Measurements from ENCODE around the gene ARHGEF11.

ARHGEF11 gene

DNA sequence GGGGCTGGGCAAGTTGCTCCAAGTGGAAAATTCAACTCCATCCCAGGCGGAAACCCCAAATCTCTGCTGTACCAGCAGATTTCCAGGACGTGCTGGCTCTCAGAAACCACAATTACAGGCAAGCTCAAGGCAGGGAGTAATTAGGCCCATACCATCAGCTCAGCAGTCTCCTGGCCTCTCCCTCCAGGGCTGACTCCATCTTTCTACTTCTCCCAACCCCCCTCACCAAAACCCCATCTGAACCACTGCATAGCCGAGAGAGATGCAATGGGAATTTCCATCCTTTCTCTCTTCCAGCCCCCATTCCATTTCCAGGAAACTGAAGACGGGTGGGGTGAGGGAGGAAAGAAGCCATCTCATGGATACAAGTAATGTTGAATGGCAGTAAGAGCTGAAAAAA, 41.2 kb downstream of the ARHGEF11 start:
- Histone ChIP-seq H3K9ac (ENCODE audit: low read length) (no peak overlapping the region), H3K27me3 (ENCODE audit: control insufficient read depth, insufficient read depth, low read length) (no peaks in the 10 kb centered on the region), H3K36me3 (ENCODE audit: control insufficient read depth, insufficient read depth, low read length) (no peaks in the 10 kb centered on the region), H3K4me3 (ENCODE audit: low read depth, low read length) (no peak overlapping the region), H3K27ac (ENCODE audit: low read depth, low read length) (no peak overlapping the region), H3K4me1 (ENCODE audit: control insufficient read depth, insufficient read depth, low read length) (peaks cover 38% of the 10 kb centered on the region), H3K9me3 (ENCODE audit: control insufficient read depth, insufficient read depth, low read depth, low read length) (no peaks in the 10 kb centered on the region)

DNA sequence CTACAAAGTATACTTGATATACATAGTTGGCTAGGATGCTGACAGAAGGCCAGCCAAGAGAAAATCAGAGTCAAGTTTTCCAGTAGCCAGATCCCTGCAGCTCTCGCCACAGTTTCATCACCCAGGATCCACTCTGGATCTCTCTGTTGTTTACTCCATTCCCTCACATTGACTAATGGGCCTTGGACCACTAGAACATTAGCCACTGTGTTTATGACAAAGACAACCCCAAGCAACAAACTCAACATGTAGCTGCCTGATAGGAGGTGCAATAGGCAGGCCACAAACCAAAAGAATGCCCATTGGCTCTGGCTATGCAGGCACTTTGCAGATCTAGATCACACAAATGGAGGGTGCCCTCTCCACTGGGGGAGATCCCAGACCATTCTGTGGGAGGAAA, 44.2 kb downstream of the ARHGEF11 start:
- Histone ChIP-seq H3K4me1 (ENCODE audit: control insufficient read depth, insufficient read depth, low read length) (peaks cover 45% of the 10 kb centered on the region), H3K36me3 (ENCODE audit: control insufficient read depth, insufficient read depth, low read length) (no peaks in the 10 kb centered on the region), H3K27me3 (ENCODE audit: control insufficient read depth, insufficient read depth, low read length) (no peaks in the 10 kb centered on the region), H3K9me3 (ENCODE audit: control insufficient read depth, insufficient read depth, low read depth, low read length) (no peaks in the 10 kb centered on the region), H3K4me3 (ENCODE audit: low read depth, low read length) (no peak overlapping the region), H3K27ac (ENCODE audit: low read depth, low read length) (no peak overlapping the region), H3K9ac (ENCODE audit: low read length) (no peak overlapping the region)

DNA sequence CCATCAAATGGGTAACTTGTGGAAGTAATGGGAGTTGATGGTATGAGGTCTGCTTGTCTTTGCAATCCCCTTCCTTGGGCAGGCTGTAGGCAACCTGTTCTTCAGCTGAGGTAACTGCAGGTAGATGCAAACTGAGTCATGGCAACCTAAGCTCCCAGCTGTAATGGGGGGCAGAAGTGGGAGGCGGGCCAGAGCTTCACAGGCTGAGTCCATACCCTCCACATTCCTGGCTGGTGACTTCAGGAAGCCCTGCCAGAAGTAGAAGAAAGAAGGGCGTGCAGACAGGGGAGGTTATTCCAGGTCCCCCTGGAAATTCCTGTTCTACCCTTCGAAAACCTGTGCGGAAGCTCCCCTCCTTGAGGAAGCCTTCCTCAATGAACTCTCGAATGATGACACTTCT, 44.9 kb downstream of the ARHGEF11 start:
- Histone ChIP-seq H3K9ac (ENCODE audit: low read length) (no peak overlapping the region), H3K9me3 (ENCODE audit: control insufficient read depth, insufficient read depth, low read depth, low read length) (no peaks in the 10 kb centered on the region), H3K4me3 (ENCODE audit: low read depth, low read length) (no peak overlapping the region), H3K36me3 (ENCODE audit: control insufficient read depth, insufficient read depth, low read length) (no peaks in the 10 kb centered on the region), H3K27ac (ENCODE audit: low read depth, low read length) (no peak overlapping the region), H3K4me1 (ENCODE audit: control insufficient read depth, insufficient read depth, low read length) (peaks cover 45% of the 10 kb centered on the region), H3K27me3 (ENCODE audit: control insufficient read depth, insufficient read depth, low read length) (no peaks in the 10 kb centered on the region)

DNA sequence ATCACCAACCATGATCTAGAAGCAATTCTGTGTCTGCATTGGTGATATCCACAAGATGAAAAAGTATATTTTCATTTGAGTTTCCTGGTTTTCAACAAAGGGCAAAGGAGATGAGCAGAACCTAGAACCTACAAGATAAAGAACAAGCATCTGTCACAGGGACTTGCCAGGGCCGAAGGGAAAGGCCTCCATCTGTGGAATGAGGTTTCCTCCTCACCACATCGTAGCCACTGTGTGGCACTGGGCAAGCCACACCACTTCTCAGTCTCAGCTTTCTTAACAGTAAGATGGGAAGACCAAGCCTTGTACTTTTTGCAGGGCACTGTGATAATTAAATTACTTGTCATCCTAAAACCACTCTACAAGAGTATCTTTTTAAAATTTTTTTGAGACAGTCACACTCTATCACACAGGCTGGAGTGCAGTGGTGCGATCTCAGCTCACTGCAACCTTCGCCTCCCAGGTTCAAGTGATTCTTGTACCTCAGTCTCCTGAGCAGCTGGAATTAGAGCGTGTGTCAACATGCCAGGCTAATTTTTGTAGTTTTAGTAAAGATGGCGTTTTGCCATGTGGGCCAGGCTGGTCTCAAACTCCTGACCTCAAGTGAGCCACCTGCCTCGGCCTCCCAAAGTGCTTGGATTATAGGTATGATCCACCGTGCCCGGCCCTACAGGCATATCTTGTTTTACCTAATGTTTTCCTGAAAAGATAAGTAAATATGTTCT, 45.8 kb downstream of the ARHGEF11 start:
- Histone ChIP-seq H3K4me1 (ENCODE audit: control insufficient read depth, insufficient read depth, low read length) (peaks cover 39% of the 10 kb centered on the region), H3K36me3 (ENCODE audit: control insufficient read depth, insufficient read depth, low read length) (no peaks in the 10 kb centered on the region), H3K4me3 (ENCODE audit: low read depth, low read length) (no peak overlapping the region), H3K9ac (ENCODE audit: low read length) (no peak overlapping the region), H3K27ac (ENCODE audit: low read depth, low read length) (no peak overlapping the region), H3K27me3 (ENCODE audit: control insufficient read depth, insufficient read depth, low read length) (no peaks in the 10 kb centered on the region), H3K9me3 (ENCODE audit: control insufficient read depth, insufficient read depth, low read depth, low read length) (no peaks in the 10 kb centered on the region)

DNA sequence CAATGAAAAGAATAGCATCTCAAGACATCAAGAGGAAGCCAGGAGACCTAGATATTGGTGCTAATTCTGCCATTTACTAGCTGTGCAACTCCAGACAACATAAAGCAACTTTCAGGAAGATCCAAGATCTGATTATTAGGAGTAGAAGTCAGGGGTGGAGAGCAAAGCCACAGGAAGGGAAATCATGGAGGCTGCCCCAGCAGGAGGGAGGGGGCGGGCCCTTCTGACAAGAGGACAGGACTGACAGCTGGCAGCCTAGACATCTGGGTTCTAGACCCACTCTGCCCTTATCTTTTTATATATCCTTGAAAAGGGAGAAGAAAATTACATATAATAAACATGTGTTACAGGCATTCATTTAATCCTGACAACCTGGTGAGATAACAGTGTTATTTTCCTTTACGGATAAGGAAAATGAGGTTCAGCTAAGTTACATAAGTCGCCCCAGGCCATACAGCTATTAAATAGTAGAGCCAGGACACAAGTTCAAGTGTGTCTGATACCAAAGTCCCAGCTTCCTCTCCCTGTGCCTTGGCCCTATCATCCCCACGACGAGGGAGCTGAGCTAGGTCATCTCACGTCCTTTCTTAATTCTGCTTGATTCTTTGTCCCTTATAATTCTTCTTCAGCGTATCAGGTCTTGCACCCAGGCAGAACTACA, 46.6 kb downstream of the ARHGEF11 start:
- Histone ChIP-seq H3K9ac (ENCODE audit: low read length) (no peak overlapping the region), H3K27me3 (ENCODE audit: control insufficient read depth, insufficient read depth, low read length) (no peaks in the 10 kb centered on the region), H3K9me3 (ENCODE audit: control insufficient read depth, insufficient read depth, low read depth, low read length) (no peaks in the 10 kb centered on the region), H3K4me1 (ENCODE audit: control insufficient read depth, insufficient read depth, low read length) (peaks cover 32% of the 10 kb centered on the region), H3K27ac (ENCODE audit: low read depth, low read length) (no peak overlapping the region), H3K4me3 (ENCODE audit: low read depth, low read length) (no peak overlapping the region), H3K36me3 (ENCODE audit: control insufficient read depth, insufficient read depth, low read length) (no peaks in the 10 kb centered on the region)

DNA sequence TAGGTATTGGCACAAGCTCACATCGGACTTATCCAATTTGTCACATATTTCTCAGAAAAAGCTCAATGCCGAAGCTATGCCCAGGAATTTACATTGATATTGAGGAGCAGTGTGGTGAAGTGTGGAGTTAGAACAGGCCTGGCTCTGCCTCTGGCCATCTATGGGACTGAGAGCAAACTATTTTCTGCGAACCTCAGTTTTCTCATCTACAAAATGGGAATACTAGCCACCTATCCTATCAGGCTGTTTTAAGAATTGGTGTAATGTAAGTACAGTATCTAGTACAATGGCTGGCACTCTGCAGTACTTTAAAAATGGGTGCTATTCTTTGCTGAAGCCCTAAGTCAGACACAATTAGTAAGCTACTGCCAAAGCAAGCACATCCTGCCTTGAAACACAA, 47.2 kb downstream of the ARHGEF11 start:
- Histone ChIP-seq H3K9ac (ENCODE audit: low read length) (no peak overlapping the region), H3K36me3 (ENCODE audit: control insufficient read depth, insufficient read depth, low read length) (no peaks in the 10 kb centered on the region), H3K27ac (ENCODE audit: low read depth, low read length) (no peak overlapping the region), H3K4me1 (ENCODE audit: control insufficient read depth, insufficient read depth, low read length) (peaks cover 25% of the 10 kb centered on the region), H3K9me3 (ENCODE audit: control insufficient read depth, insufficient read depth, low read depth, low read length) (no peaks in the 10 kb centered on the region), H3K4me3 (ENCODE audit: low read depth, low read length) (no peak overlapping the region), H3K27me3 (ENCODE audit: control insufficient read depth, insufficient read depth, low read length) (no peaks in the 10 kb centered on the region)

DNA sequence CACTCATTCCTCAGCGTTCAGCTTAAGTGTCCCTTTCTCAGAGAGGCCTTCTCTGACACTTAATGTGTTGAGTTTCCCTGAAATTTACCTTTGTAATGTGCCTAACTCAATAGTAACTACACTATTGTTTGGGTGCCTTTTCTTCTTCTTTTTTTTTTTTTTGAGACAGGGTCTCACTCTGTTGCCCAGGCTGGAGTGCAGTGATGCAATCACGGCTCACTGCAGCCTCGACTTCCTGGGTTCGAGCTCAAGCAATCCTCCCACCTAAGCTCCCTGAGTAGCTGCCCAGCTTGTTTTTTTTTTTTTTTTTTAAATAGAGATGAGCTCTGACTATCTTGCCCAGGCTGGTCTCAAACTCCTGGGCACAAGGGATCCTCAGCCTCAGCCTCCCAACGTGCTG, 50.1 kb downstream of the ARHGEF11 start:
- no peak overlapping the region for H3K4me3 ChIP-seq (ENCODE audit: low read depth, low read length)
- peaks cover 14% of the 10 kb centered on the region for H3K4me1 ChIP-seq (ENCODE audit: control insufficient read depth, insufficient read depth, low read length)
- peaks cover 7% of the 10 kb centered on the region; the same call in 1 of the 2 replicates for H3K36me3 ChIP-seq (ENCODE audit: control insufficient read depth, insufficient read depth, low read length)
- H3K27ac ChIP-seq (ENCODE audit: low read depth, low read length), result no peak overlapping the region
- H3K9ac ChIP-seq (ENCODE audit: low read length), result no peak overlapping the region
- H3K27me3 ChIP-seq (ENCODE audit: control insufficient read depth, insufficient read depth, low read length), result no peaks in the 10 kb centered on the region
- H3K9me3 ChIP-seq (ENCODE audit: control insufficient read depth, insufficient read depth, low read depth, low read length), result no peaks in the 10 kb centered on the region

DNA sequence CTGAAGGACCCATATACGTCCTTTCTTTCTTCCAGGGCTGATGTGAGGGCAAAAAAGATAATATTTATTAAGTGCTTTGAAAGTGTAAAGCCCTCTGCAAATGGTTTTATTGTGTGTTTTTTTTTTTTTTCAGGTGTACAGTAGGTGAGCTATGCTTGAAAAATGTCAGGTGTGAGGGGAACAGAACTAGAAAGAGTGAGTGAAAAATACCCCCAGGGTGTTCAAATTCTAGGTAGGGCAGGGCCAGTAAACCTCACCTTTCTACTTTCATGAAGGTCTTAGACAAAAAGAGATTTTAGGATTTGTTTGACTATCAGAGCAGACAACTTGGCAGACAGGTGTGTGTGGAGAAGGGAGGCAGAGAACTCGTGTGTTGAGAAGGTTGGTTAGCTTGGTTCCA, 51.3 kb downstream of the ARHGEF11 start:
- peaks cover 14% of the 10 kb centered on the region for H3K4me1 ChIP-seq (ENCODE audit: control insufficient read depth, insufficient read depth, low read length)
- no peak overlapping the region for H3K27ac ChIP-seq (ENCODE audit: low read depth, low read length)
- no peaks in the 10 kb centered on the region for H3K27me3 ChIP-seq (ENCODE audit: control insufficient read depth, insufficient read depth, low read length)
- H3K4me3 ChIP-seq (ENCODE audit: low read depth, low read length), result no peak overlapping the region
- peaks cover 7% of the 10 kb centered on the region; the same call in 1 of the 2 replicates for H3K36me3 ChIP-seq (ENCODE audit: control insufficient read depth, insufficient read depth, low read length)
- H3K9me3 ChIP-seq (ENCODE audit: control insufficient read depth, insufficient read depth, low read depth, low read length), result no peaks in the 10 kb centered on the region
- H3K9ac ChIP-seq (ENCODE audit: low read length), result no peak overlapping the region

DNA sequence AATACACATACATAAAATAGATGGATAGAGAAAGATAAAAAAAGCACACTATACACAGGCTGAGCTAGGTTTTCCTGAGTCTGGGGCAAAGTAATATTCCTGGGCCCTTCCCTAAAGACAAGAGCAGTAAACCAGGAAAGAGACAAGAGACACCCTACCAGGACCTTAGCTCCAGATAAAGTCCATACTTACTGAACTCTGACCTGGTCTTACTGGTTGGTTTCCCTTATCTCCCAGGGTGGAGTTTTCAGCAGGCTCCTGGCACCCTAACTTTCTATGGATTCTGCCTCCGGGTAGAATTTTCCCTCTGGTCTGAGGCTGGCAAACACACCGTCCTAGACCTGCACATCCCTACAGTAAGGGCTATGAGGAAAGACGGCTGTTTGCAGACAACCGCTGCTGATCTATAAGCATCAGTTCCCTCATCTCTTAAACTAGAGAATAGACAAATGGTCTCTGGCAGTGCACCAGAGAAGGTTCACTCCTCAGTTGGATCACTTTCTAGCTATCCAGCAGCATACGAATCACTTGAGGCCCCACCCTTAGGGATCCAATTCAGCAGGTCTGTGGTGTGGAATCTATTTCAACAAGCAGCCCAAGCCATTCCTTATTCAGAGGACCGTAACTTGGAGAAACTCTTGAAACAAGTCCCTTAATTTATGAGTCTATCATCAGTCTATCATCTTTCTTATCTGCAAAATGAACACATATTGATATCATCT, 52.0 kb downstream of the ARHGEF11 start:
- H3K4me1 ChIP-seq (ENCODE audit: control insufficient read depth, insufficient read depth, low read length), result peaks cover 12% of the 10 kb centered on the region
- H3K9me3 ChIP-seq (ENCODE audit: control insufficient read depth, insufficient read depth, low read depth, low read length), result no peaks in the 10 kb centered on the region
- no peak overlapping the region for H3K4me3 ChIP-seq (ENCODE audit: low read depth, low read length)
- H3K27me3 ChIP-seq (ENCODE audit: control insufficient read depth, insufficient read depth, low read length), result no peaks in the 10 kb centered on the region
- H3K27ac ChIP-seq (ENCODE audit: low read depth, low read length), result no peak overlapping the region
- H3K36me3 ChIP-seq (ENCODE audit: control insufficient read depth, insufficient read depth, low read length), result peaks cover 7% of the 10 kb centered on the region; the same call in 1 of the 2 replicates
- no peak overlapping the region for H3K9ac ChIP-seq (ENCODE audit: low read length)

DNA sequence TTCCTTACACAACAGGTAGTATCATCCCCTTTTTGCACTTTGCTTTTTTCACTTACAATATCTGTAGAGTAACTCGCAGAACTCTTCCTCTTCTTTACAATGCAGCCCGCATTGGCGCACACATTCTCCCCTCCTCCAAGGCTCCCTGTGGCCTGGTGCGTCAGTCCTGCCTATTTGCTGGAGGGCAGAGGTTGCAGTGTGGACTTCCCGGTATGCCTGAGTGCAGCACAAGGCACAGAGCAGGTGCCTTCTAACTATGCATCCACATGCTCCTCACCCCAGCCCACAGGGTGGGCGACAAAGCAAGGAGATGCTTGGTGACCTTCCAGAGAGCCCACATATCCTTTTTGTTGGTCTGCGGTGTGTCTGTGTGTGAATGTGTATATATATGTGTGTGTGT, 53.3 kb downstream of the ARHGEF11 start:
- no peaks in the 10 kb centered on the region for H3K27me3 ChIP-seq (ENCODE audit: control insufficient read depth, insufficient read depth, low read length)
- peaks cover 3% of the 10 kb centered on the region; the same call in 1 of the 2 replicates for H3K4me1 ChIP-seq (ENCODE audit: control insufficient read depth, insufficient read depth, low read length)
- no peak overlapping the region for H3K9ac ChIP-seq (ENCODE audit: low read length)
- H3K9me3 ChIP-seq (ENCODE audit: control insufficient read depth, insufficient read depth, low read depth, low read length), result no peaks in the 10 kb centered on the region
- H3K36me3 ChIP-seq (ENCODE audit: control insufficient read depth, insufficient read depth, low read length), result peaks cover 7% of the 10 kb centered on the region; the same call in 1 of the 2 replicates
- no peak overlapping the region for H3K27ac ChIP-seq (ENCODE audit: low read depth, low read length)
- H3K4me3 ChIP-seq (ENCODE audit: low read depth, low read length), result no peak overlapping the region

DNA sequence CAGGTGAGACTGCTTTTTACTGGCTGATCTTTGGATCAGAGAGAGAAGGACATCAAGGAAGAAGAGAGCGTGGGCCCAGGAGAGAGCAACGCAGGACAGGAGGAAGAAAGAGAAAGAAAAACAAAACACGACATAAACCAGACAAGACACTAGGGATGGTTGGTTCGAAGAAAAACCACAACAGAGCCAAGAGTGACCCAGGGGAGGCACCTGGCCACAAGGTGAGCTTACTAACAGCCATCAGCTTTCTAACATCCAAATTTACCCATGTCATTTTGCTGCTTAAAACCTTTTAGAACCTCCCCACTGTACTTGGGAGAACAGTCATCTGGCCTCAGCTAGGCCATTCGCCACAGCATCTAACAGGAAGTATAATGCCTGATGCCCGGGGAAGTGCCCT, 57.8 kb downstream of the ARHGEF11 start:
- Histone ChIP-seq H3K27ac (ENCODE audit: low read depth, low read length) (no peak overlapping the region), H3K4me3 (ENCODE audit: low read depth, low read length) (no peak overlapping the region), H3K4me1 (ENCODE audit: control insufficient read depth, insufficient read depth, low read length) (0 out of 2 replicates have a peak, but pooled peaks cover 5% of the 10 kb centered on the region), H3K36me3 (ENCODE audit: control insufficient read depth, insufficient read depth, low read length) (peaks cover 34% of the 10 kb centered on the region), H3K27me3 (ENCODE audit: control insufficient read depth, insufficient read depth, low read length) (no peaks in the 10 kb centered on the region), H3K9me3 (ENCODE audit: control insufficient read depth, insufficient read depth, low read depth, low read length) (no peaks in the 10 kb centered on the region), H3K9ac (ENCODE audit: low read length) (no peak overlapping the region)

Data from HUES6 (cell line).